ENCODE data around the gene ACP7.
"Not testable (repeated sequence)": the region's sequence is repeated elsewhere in the genome, so short reads cannot be mapped to it uniquely, and the experiment has no call there.

Gene ACP7

DNA sequence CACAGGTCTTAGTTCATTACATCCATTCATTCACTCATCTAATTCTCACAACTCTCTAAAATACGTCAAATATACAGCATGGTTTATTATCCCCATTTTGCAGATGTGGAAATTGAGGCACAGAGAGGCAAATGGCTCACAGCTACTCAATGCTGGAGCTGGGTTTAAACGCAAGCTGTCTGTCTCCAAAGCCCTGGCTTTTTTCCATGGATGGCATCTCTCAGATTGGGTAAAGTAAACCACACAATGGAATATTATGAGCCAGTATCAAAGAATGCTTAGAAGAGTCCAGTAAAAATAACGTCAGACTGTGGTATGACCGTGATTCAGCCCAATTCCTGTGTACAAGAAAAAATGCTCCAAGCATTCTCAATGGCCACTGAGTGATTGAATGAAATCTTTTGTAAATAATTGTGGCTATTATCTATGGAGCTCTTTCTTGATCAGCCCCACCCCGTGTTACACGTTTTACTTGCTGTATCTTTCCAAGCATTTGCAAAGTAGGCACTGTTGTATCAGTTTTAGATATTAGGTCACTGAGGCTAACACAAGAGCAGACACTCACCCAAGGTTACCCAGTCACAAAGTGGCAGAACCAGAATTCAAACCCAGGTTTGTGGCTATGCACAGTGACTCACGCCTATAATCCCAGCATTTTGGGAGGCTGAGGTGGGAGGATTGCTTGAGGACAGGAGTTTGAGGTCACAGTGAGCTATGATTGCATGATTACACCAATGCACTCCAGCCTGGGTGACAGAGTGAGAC, 5.5 kb upstream of the ACP7 start:
- no peak for DNase-seq

DNA sequence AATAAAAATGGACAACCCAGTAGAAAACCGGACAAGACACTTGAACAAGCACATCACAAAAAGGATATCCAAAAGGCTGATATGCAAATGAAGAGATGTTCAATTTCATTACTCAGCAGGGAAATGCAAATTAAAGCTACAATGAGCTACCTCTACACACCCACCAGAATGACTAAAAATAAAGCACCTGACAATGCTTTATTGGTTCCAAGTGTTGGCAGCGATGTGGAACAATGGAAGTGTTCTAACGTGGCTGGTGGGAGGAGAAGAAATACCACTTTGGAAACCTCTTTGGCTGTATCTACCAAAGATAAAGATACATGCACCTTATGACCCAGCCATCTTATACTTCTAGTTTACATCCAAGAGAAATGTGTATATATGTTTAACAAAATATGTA, 3.7 kb upstream of the ACP7 start:
- DNase-seq, result no peak

DNA sequence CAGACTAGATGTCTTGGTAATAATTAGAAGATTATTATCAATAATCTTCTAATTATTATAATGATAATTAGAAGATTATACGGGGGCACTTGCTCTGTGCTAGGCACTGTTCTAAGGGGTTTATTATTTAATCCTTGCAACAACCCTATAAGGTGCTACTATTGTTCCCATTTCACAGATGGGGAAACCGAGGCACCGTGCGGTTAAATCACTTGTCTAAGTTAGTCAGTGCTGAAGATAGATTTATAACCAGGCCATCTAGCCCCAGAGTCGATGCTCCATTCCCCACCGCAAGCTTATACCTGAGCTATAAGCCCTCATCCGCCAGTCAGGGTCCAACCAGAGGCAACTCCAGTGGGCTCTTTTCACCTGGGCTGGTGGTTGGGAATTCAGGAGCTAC, 2.0 kb upstream of the ACP7 start:
- no peak for DNase-seq

DNA sequence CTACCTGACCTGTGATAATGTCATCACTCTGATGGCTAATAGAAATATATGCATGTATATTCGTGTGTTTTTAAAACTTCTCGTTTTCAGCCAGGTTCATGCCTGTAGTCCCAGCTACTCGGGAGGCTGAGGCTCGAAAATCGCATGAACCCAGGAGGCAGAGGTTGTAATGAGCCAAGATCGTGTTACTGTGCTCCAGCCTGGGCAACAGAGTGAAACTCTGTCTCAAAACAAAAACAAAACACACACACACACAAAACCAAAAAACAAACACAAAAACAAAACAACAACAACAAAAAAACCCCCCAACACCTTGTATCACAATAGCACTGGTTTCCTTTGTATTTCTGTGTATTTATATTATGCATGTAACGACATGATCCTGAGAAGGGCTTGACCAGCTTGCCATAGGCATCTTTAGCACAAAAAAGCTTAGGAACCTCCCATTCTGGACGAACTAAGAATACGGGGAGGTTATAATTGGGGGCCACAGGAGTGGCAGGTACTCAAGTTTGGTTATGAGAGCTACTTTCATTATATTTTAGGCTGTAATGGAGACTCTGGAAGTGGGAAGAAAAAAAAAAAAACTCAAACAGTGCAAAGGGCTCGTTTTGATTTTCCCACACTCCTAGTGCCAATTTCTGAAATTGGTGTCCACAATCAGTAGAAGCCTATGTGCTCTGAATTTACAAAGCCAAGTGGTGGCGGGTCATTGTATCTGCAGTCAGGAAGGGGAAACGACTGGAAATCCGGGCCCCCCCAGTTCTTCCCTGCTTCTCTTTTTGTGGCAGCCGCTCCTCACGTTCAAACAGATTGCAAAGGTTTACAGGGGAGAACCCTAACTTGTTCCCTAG, 1.2 kb upstream of the ACP7 start:
- no peak for DNase-seq

DNA sequence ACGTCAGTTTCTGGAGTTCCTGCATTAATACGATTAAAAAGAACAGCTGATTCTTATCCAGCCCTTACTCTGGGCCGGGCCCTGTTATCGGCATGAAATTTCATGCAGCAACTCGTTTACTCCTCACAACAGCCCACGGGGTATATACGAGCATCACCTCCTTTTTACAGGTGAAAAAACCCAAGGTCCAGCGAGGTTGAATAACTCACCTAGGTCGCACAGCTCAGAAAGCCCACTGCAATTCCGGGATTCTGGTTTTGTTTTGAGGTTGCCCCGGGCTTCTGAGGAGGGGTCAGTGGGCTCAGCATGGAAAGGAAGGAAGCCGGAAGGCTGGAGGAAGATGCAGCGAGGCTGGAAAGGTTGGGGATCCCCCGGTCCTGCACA, 577 bp upstream of the ACP7 start:
- no peak for DNase-seq

DNA sequence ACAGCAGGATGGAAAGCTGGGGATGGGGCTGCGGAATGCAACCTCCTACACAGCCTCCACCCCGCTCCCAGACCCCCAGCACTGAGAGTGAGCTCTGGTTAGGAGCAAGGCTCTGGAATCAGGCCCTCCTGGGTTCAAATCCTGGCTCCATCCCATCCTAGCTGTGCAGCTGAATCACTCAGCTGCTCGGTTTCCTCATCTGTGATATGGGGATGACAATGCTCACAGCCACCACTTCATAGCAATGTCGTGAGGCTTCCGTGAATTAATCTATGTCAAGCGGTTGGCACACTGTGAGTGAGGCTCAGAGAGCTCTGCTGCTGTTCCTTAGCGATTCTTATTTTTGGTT, 538 bp downstream of the ACP7 start:
- DNase-seq, result no peak

DNA sequence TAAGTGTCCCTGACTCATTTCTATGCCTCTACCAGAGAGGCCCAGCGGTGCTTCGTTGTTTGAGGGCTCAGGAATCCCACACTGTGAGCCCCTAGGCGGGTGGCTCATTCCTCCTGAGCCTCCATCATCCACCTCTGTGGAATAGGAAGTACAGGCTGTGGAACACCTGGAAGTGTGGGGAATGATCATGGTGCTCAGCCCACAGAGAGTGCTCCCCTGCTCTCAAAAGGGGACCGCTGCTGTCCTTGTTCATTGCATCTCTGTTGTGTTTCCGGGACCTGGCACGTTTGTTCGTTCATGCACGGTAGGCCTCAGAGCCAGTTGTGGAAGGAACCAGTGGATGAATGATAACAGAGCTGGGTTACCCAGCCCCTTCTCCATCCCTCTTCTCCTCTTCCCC, 1.2 kb downstream of the ACP7 start:
- no peak for DNase-seq

DNA sequence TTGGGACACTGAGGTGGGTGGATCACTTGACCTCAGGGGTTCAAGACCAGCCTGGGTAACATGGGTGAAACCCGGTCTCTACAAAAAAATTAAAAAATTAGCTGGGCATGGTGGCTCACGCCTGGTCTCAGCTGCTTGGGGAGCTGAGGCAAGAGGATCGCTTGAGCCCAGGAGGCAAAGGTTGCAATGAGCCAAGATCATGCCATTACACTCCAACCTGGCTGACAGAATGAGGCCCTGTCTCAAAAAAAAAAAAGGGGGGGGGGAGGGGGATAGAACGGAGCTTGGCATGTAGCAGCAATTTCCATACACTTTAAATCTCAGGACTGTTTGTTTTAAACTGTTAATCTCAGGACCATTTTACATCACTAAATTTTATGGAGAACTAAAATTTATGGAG, 2.2 kb downstream of the ACP7 start:
- DNase-seq, result no peak

DNA sequence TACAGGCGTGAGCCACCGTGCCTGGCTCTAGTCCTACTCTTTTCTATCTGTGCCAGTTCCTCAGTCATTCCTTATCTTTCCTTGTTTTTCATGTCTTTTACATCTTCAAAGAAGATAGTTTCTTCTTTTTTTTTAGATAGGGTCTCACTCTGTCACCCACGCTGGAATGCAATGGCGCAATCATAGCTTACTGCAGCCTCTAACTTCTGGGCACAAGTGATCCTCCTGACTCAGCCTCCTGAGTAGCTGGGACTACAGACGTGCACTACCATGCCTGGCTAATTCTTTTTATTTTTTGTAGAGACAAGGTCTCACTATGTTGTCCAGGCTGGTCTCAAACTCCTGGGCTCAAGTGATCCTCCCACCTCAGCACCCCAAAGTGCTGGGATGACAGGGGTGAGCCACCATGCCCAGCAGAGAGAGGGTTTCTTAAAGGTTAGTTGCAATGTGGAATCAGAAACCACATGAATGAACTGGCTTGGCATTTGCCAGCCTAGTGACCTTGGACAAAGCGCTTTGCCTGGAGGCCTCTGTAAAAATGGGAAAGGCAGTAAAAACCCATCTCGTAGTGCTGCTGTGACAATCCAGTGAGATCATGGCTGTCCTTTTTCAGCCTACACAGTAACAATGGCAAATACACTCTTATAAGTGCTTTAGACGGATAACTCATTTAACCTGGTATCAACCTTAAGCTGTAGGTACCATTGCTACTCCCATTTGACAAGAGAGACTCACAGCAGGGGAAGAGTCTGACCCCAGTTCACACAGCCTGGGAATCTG, 3.9 kb downstream of the ACP7 start:
- DNase-seq, result no peak

DNA sequence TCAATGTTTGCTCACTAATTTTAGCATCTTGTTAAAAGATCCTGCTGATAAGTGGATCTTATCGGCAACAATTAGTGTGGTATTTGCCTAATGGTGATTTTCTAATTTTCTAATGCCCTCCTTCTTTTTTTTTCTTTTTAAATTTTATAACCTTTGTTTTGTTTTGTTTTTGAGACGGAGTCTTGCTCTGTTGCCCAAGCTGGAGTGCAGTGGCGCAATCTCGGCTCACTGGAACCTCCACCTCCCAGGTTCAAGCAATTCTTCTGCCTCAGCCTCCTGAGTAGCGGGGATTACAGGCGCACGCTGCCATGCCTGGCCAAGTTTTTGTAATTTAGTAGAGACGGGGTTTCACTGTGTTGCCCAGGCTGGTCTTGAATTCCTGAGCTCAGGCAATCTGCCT, 5.8 kb downstream of the ACP7 start:
- not testable (repeated sequence) for DNase-seq

DNA sequence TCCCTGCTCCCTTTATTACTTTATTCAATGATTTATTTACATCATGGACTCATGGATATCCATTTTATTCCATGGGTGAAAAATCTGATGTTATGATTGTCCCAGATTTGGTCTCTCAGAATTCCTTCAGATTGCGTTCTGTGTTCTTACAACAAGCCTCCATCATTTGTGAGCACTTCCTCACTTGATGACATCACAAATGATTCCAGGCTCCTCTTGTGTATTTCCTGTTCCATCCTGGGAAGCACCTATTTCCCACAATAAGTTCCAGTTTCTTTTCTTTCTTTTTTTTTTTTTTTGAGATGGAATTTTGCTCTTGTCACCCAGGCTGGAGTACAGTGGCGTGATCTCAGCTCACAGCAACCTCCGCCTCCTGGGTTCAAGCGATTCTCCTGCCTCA, 6.7 kb downstream of the ACP7 start:
- DNase-seq, result no peak

DNA sequence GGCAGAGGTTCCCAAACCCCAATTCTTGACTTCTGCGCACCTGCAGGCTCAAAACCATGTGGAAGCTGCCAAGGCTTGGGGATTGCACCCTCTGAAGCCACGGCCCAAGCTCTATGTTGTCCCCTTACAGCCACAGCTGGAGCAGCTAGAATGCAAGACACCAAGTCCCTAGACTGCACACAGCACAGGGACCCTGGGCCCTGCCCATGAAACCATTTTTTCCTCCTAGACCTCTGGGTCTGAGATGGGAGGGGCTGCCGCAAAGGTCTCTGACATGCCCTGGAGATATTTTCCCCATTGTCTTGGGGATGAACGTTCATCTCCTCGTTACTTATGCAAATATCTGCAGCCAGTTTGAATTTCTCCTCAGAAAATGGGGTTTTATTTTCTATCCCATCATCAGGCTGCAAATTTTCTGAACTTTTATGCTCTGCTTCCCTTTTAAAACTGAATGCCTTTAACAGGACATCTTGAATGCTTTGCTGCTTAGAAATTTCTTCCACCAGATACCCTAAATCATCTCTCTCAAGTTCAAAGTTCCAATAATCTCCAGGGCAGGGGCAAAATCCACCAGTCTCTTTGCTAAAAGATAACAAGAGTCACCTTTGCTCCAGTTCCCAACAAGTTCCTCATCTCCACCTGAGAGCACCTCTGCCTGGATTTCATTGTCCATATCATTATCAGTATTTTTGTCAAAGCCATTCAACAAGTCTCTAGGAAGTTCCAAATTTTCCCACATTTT, 11.8 kb downstream of the ACP7 start:
- DNase-seq, result not testable (repeated sequence)

DNA sequence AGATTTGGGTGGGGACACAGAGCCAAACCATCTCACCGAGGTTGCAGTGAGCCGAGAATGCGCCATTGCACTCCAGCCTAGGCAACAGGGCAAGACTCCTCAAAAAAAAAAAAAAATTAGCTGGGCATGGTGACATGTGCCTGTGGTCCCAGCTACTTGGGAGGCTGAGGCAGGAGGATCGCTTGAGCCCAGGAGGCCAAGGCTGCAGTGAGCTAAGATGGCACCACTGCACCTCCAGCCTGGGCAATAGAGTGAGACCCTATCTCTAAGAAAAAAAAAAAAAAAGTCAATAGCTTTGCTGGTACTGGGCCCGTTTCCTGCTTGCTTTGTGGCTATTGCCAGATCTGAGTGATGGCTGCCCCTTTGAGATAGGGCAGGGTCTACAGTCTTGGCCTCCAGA, 13.1 kb downstream of the ACP7 start:
- no peak for DNase-seq

DNA sequence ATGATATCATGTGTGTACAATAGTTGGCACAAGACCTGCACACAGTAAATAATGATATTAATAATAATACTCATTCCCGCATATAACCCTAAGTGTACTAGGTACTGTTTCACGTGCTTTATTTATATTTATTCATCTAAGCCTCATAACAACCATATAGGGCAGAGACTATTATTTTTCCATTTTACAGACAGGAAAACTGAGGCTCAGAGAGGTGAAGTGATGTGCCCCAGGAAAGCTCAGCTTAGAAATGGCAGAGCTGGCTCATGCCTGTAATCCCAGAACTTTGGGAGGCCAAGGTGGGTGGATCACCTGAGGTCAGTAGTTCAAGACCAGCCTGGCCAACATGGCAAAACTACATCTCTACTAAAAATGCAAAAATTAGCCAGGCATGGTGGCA, 13.6 kb downstream of the ACP7 start:
- no peak for DNase-seq

DNA sequence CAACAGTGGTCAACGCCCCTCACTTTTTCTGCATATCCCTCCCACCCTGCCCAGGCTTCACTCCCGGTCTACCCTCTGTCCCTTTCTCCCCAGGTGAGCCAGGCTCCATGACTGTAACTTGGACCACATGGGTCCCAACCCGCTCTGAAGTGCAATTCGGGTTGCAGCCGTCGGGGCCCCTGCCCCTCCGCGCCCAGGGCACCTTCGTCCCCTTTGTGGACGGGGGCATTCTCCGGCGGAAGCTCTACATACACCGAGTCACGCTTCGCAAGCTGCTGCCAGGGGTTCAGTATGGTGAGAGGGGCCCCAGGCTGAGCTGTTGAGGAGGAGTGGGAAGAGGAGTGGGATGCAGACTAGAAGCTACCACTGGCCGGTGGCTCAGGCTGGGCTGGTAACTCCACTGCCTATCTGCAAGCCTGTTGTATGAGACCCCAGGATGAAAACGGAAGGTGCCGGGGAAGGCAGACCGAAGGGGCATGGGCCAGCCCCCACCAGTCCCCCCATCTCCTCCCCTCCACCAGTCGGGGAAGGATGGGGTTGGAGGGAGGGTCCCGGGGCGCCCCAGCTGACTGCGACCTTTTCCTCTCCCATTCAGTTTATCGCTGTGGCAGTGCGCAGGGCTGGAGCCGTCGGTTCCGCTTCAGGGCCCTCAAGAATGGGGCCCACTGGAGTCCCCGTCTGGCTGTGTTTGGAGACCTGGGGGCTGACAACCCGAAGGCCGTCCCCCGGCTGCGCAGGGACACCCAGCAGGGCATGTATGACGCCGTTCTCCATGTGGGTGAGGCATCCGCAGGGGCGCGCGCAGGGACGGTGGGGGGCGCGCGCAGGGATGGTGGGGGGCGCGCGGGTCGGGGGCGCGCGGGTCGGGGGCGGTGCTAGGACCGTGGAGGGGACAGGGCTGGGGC, 14.4 kb downstream of the ACP7 start:
- DNase-seq, result no peak

DNA sequence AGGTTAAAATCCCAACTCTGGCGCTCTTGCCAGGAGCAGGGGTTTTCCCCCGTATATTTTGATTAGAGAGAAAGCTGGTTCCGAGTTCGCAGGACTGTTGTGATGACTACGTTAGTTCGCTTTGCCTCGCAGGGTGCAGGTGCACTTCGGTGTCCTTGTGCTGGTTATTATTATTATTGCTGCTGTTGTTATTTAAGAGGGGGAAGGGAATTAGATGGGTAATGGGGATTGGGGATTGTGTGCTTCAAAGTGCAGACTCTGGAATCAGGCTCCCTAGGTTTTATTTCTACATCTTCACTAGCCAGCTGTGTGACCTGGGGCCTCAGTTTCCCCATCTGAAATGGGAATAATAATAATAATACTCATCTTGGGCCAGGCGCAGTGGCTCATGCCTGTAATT, 15.2 kb downstream of the ACP7 start:
- DNase-seq, result no peak

DNA sequence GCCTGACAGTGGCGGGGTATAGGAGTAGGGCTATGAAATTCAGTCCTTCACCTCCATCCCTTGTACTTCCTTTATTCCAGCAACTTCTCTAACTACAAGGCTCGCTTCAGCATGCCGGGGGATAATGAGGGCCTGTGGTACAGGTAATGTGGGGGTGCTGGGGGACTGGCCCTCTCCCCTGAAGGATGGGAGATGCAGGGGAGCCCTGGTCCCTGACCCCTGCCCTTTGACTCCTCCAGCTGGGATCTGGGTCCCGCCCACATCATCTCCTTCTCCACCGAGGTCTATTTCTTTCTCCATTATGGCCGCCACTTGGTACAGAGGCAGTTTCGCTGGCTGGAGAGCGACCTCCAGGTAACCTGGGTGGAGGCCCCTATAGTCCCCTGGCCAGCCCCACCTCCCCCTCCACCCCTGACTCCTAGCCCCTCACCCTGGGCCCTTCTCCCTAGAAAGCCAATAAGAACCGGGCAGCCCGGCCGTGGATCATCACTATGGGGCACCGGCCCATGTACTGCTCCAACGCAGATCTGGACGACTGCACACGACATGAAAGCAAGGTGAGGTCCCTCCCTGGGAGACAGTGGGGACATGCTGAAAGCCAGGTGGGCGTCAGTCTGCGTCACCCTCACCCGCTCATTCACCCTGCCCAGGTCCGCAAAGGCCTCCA, 16.5 kb downstream of the ACP7 start:
- no peak for DNase-seq

DNA sequence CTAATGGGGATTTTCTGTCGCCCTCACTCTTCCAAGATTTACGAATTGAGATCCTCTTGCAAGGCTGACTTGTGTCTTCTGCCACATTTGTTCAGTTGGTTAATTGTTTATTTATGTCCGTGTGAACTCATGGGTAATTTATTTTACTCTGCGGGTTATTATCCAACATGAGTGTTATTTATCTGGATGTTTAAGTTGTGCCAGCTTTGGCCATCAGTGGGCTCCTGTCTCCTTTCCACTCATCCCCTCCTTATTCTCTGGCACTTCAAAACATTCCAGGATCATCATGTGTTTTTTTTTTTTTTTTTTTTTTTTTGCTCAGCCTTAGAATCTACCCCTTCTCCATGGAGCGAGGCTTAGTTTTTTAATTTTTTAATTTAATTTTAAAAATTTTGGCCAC, 19.0 kb downstream of the ACP7 start:
- DNase-seq, result no peak

DNA sequence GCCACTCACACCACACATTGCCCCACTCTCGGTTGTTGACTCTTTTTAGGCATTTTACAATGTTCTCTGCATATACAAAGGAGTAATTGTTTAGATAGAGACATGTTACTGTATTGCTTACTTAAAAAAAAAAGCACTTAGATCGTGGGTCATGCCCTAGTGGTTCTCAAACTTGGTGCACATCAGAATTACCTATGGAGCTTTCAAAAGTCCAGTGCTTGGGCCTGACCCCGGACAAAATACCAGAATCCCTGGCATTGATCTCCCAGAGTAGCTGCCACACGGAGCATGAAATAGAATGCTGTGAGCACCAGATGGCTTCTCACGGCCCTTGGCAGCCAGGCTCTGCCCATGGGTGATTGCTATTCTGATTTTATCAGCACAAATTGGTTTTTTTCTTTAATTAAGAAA, 20.0 kb downstream of the ACP7 start:
- DNase-seq, result no peak

DNA sequence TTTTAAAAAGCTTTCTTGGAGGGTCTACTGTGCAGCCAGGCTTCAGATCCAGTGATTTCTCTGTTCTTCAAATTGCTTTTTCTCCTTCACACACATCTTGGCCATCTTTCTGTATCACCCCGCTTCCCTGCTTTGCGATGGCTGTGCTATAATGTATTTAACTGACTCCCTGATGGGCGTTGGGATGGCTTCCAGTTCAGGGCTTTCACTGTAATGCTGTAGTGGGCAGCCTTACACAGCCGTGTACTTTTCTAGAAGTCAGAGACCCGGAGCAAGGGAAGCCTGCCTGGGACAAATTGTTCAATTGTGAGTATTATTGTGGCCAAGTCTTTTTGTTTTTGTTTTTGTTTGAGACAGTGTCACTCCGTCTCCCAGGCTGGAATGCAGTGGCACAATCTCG, 22.0 kb downstream of the ACP7 start:
- DNase-seq, result no peak

DNA sequence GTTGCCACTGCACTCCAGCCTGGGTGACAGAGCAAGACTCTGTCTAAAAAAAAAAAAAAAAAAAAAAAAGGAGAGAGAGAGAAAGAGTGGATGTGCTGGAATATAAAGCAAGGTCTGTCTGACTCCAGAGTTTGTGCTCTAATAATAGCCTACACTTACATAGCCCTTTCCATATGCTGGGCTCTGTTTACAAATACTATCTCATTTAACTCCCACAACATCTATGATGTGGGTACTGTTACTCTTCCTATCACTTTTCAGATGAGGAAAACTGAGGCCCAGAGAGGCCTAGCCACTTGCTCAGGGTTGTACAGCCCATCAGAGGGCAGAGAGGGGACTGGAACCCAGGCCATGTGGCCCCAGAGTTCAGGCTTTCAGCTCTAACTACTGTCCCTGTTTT, 25.5 kb downstream of the ACP7 start:
- DNase-seq, result no peak

Data from SIG-M5 (cell line).